HCT116 (cell line): Measurements from ENCODE around the gene NOXA1. TPM values are rescaled to one million over a fixed set of nuclear protein-coding genes. Genes with fewer than 3 reads are reported as not detected.

ENCODE experiments used
- ATAC-seq: fragments of 200-7000 bp; cut with Tn5 transposase; 2 replicates; pipeline ENCODE4 v1.9.1; 2020; ENCODE audit warnings: mild to moderate bottlenecking, moderate library complexity
- BruUV-seq: library from RNA; stranded (reverse); fragments of 400-500 nt; replicated peaks from 2 replicates; lab custom pipeline; 2021; lab: Mats Ljungman, UMichigan
- CTCF ChIA-PET: fragments of 300-600 bp; sonication (Branson Sonifier 250); formaldehyde crosslinking; loops from one replicate; lab custom pipeline; 2021; ENCODE audit warnings: antibody characterized with exemption; lab: Charles Lee
- POLR2A ChIA-PET: fragments of 300-600, 350-600 bp; sonication (Branson Sonifier 250); formaldehyde crosslinking; loops from one replicate; lab custom pipeline; 2021; ENCODE audit warnings: antibody characterized with exemption; lab: Charles Lee
- RAD21 ChIA-PET, 2 experiments: fragments of 300-600 bp; sonication (Branson Sonifier 250); formaldehyde crosslinking; loops; one replicate each; lab custom pipeline; 2023; ENCODE audit warnings: low total read pairs in 2 of 2; ENCODE audit not compliant: uncharacterized antibody in 2 of 2, unreplicated experiment in 2 of 2, low non-redundant PET in 1 of 2; lab: Charles Lee
- DNase-seq: peaks from one replicate; pipeline ENCODE4 v3.0.0-alpha.2; 2010; ENCODE audit warnings: low read depth, low spot score
- H2AFZ ChIP-seq: fragments of 200-600 bp; shearing (Covaris generic), sonication (generic); 2 replicates; pipeline ENCODE4 v1.6.1; 2017; ENCODE audit warnings: low read depth, mixed run types, mixed read lengths, antibody characterized with exemption, low read length; ENCODE audit not compliant: poor library complexity, severe bottlenecking
- H3K27ac ChIP-seq: 2 replicates; pipeline ENCODE4 v1.5.1; 2012; ENCODE audit warnings: low read depth, low read length
- H3K27me3 ChIP-seq: fragments of 200-600 bp; sonication (generic); 2 replicates; pipeline ENCODE4 v1.6.1; 2016; ENCODE audit warnings: mixed run types, low read length, mixed read lengths; ENCODE audit not compliant: insufficient read depth
- H3K36me3 ChIP-seq, 2 experiments: fragments of 200-500 bp in 1 of 2; fragments of 200-600 bp in 1 of 2; sonication (Bioruptor generic) in 1 of 2; sonication (generic) in 1 of 2; 2 replicates each; pipeline versions ENCODE4 v1.5.1 to v1.6.1; 2014 to 2016; ENCODE audit warnings: low read length in 2 of 2, inconsistent platforms in 1 of 2, mixed read lengths in 1 of 2, mixed run types in 1 of 2; ENCODE audit not compliant: insufficient read depth in 2 of 2, control insufficient read depth in 1 of 2
- H3K4me1 ChIP-seq, 2 experiments: fragments of 200-600 bp in 1 of 2; sonication (generic) in 1 of 2; 2 replicates each; pipeline versions ENCODE4 v1.5.1 to v1.6.1; 2012 to 2017; ENCODE audit warnings: low read length in 2 of 2, inconsistent platforms in 1 of 2, mild to moderate bottlenecking in 1 of 2, mixed read lengths in 1 of 2, mixed run types in 1 of 2, moderate library complexity in 1 of 2; ENCODE audit not compliant: insufficient read depth in 2 of 2, control insufficient read depth in 1 of 2
- H3K4me2 ChIP-seq: fragments of 200-600 bp; sonication (generic); 2 replicates; pipeline ENCODE4 v1.6.1; 2017; ENCODE audit warnings: mixed run types, low read length, mixed read lengths
- H3K4me3 ChIP-seq, 2 experiments: fragments of 200-600 bp in 1 of 2; sonication (generic) in 1 of 2; replicated peaks in 1 of 2; 2 replicates each; pipeline ENCODE4 v1.5.1; 2011 to 2016; ENCODE audit warnings: low read length in 2 of 2, control low read depth in 1 of 2, low read depth in 1 of 2, mild to moderate bottlenecking in 1 of 2, mixed read lengths in 1 of 2, mixed run types in 1 of 2
- H3K79me2 ChIP-seq: fragments of 200-600 bp; sonication (generic); 2 replicates; pipeline ENCODE4 v1.6.1; 2017; ENCODE audit warnings: mild to moderate bottlenecking, mixed run types, low read length, moderate library complexity, mixed read lengths; ENCODE audit not compliant: insufficient read depth
- H3K9ac ChIP-seq: fragments of 200-600 bp; sonication (generic); 2 replicates; pipeline ENCODE4 v1.6.1; 2016; ENCODE audit warnings: low read length, mixed read lengths
- H3K9me2 ChIP-seq: fragments of 200-600 bp; sonication (generic), shearing (Covaris generic); 2 replicates; pipeline ENCODE4 v1.6.1; 2017; ENCODE audit warnings: mixed run types, mild to moderate bottlenecking, moderate library complexity; ENCODE audit not compliant: insufficient read depth
- H3K9me3 ChIP-seq, 2 experiments: fragments of 200-500 bp in 1 of 2; fragments of 200-600 bp in 1 of 2; sonication (Bioruptor generic) in 1 of 2; sonication (generic) in 1 of 2; 2 replicates each; pipeline ENCODE4 v1.6.1; 2014 to 2017; ENCODE audit warnings: low read length in 2 of 2, mixed read lengths in 2 of 2, inconsistent platforms in 1 of 2, low read depth in 1 of 2, mild to moderate bottlenecking in 1 of 2, mixed run types in 1 of 2, moderate library complexity in 1 of 2; ENCODE audit not compliant: control insufficient read depth in 1 of 2, insufficient read depth in 1 of 2
- H4K20me1 ChIP-seq: fragments of 200-600 bp; sonication (generic), shearing (Covaris generic); 2 replicates; pipeline ENCODE4 v1.6.1; 2017; ENCODE audit warnings: mixed run types, mild to moderate bottlenecking, moderate library complexity; ENCODE audit not compliant: insufficient read depth
- ATF3 ChIP-seq: IDR thresholded peaks from 2 replicates; pipeline ENCODE4 v1.6.1; 2012
- CBX3 ChIP-seq: IDR thresholded peaks from 2 replicates; pipeline ENCODE4 v1.6.1; 2012; ENCODE audit warnings: low read depth
- CEBPB ChIP-seq: IDR thresholded peaks from 2 replicates; pipeline ENCODE4 v1.6.1; 2012; ENCODE audit warnings: low read depth
- CTCF ChIP-seq, 3 experiments: fragments of 200-600 bp in 1 of 3; sonication (generic) in 1 of 3; IDR thresholded peaks in 2 of 3; conservative IDR thresholded peaks in 1 of 3; 2 replicates each; pipeline ENCODE4 v1.5.1; 2012 to 2017; ENCODE audit warnings: low read depth in 2 of 3, low read length in 2 of 3, antibody characterized with exemption in 1 of 3, borderline replicate concordance in 1 of 3, control low read depth in 1 of 3, mild to moderate bottlenecking in 1 of 3, mixed read lengths in 1 of 3, mixed run types in 1 of 3, moderate library complexity in 1 of 3; ENCODE audit not compliant: insufficient read depth in 1 of 3
- ELF1 ChIP-seq: IDR thresholded peaks from 2 replicates; pipeline ENCODE4 v1.6.1; 2012; ENCODE audit warnings: low read depth, borderline replicate concordance
- EZH2 ChIP-seq: fragments of 200-600 bp; sonication (generic); IDR thresholded peaks from 2 replicates; pipeline ENCODE4 v1.6.1; 2017; ENCODE audit warnings: antibody characterized with exemption, mixed run types
- FOSL1 ChIP-seq: IDR thresholded peaks from 2 replicates; pipeline ENCODE4 v1.6.1; 2012; ENCODE audit warnings: low read depth
- REST ChIP-seq: IDR thresholded peaks from 2 replicates; pipeline ENCODE4 v1.6.1; 2012; ENCODE audit warnings: low read depth
- SIN3A ChIP-seq: IDR thresholded peaks from 2 replicates; pipeline ENCODE4 v1.6.1; 2012; ENCODE audit warnings: low read depth
- TCF7L2 ChIP-seq: IDR thresholded peaks from 2 replicates; pipeline ENCODE4 v1.7.0; 2011; ENCODE audit warnings: borderline replicate concordance, inconsistent platforms; ENCODE audit not compliant: insufficient read depth, insufficient read length; ENCODE audit errors: extremely low read depth
- YY1 ChIP-seq: IDR thresholded peaks from 2 replicates; pipeline ENCODE4 v1.6.1; 2011; ENCODE audit warnings: low read length, low read depth, moderate library complexity, mild to moderate bottlenecking; ENCODE audit not compliant: insufficient replicate concordance; ENCODE audit errors: extremely low read depth
- intact Hi-C: fragments of 100-400 bp; cut with micrococcal nuclease; formaldehyde crosslinking; loops from 2 replicates; pipeline ENCODE4 v1.10.0; 2022
- total RNA-seq: library from RNA; stranded (reverse); gene quantifications from one replicate; pipeline ENCODE4 v1.2.1, GENCODE V29; 2021; ENCODE audit not compliant: unreplicated experiment

The NOXA1 gene
- total RNA-seq, 1 experiment from 2014 or later = 13.2 TPM

- Histone ChIP-seq H3K4me2 (no peak overlapping the region), H3K27me3 (no peaks in the 10 kb centered on the region), H3K4me3 (no peak overlapping the region), H3K9ac (no peak overlapping the region), H3K9me3 (no peaks in the 10 kb centered on the region), H3K9me2 (no peaks in the 10 kb centered on the region), H4K20me1 (no peaks in the 10 kb centered on the region), H3K4me1 (peaks cover 14 to 37% of the 10 kb centered on the region in 2 experiments), H3K27ac (no peak overlapping the region), H3K36me3 (no peaks in the 10 kb centered on the region), H2AFZ (no peak overlapping the region), H3K79me2 (no peaks in the 10 kb centered on the region; the same call in 1 of the 2 replicates)
- DNase-seq = no peak
- POLR2A ChIA-PET = no interaction called here
- intact Hi-C loops = loop anchor here (2.0 kb wide), 2 partner anchors 105 to 119 kb away; no protein-coding TSS in a partner anchor
- no peak for TF ChIP-seq SIN3A
- TF ChIP-seq ELF1 = no peak
- TF ChIP-seq FOSL1 = no peak
- TF ChIP-seq CTCF (IDR thresholded peaks at IDR 0.05 in 2 of 3, conservative IDR thresholded peaks at IDR 0.05 in 1 of 3; ENCODE audit: borderline replicate concordance in 1 of 3, insufficient read depth in 1 of 3, low read depth in 2 of 3, low read length in 2 of 3) = no peak
- CTCF ChIA-PET = no interaction called here
- ATAC-seq = no peak
- RAD21 ChIA-PET = interaction anchor here in 1 of 2 experiments (0.7 kb wide), 1 partner anchor 103 kb away, joined by 3 read pairs; the partner anchor contains the start of gene NRARP
- BruUV-seq = no TSS peak
Observed at GRCh38 chr9:137405677-137406081, 17.5 kb upstream of the NOXA1 start.

GRCh38 chr9:137406085-137406760, 17.0 kb upstream of the NOXA1 start:
- ATAC-seq = no peak; the same call in 1 of the 2 replicates
- H4K20me1 ChIP-seq = no peaks in the 10 kb centered on the region
- H2AFZ ChIP-seq = no peak overlapping the region
- H3K79me2 ChIP-seq = peaks cover 5% of the 10 kb centered on the region; the same call in 1 of the 2 replicates
- DNase-seq = no peak
- no peaks in the 10 kb centered on the region for H3K9me2 ChIP-seq
- ChIA-PET RAD21 (interaction anchor here in 1 of 2 experiments (0.7 kb wide), 1 partner anchor 104 kb away, joined by 3 read pairs; the partner anchor contains the start of gene NRARP), POLR2A (no interaction called here), CTCF (no interaction called here)
- H3K36me3 ChIP-seq = no peaks in the 10 kb centered on the region
- H3K27me3 ChIP-seq = no peaks in the 10 kb centered on the region
- H3K4me1 ChIP-seq = peaks cover 20 to 43% of the 10 kb centered on the region in 2 experiments
- no TSS peak for BruUV-seq
- H3K4me2 ChIP-seq = peak overlapping the region; percentile 82
- H3K4me3 ChIP-seq = peak overlapping the region in 1 of 2 experiments; percentile 51; a peak in 3 of 4 replicates
- H3K9me3 ChIP-seq = no peaks in the 10 kb centered on the region
- no peak overlapping the region for H3K27ac ChIP-seq
- peak overlapping the region; percentile 60; the same call in 1 of the 2 replicates for H3K9ac ChIP-seq
- intact Hi-C loops = loop anchor here (2.0 kb wide), 2 partner anchors 105 to 119 kb away; no protein-coding TSS in a partner anchor
- no peak for TF ChIP-seq CBX3
- no peak for TF ChIP-seq ATF3
- TF ChIP-seq TCF7L2 = no peak
- no peak for TF ChIP-seq EZH2
- no peak for TF ChIP-seq CEBPB
- no peak for TF ChIP-seq ELF1
- no peak for TF ChIP-seq REST
- no peak for TF ChIP-seq YY1
